K562 (cell line): ENCODE results near the gene ANXA4. TPM values are rescaled to one million over a fixed set of nuclear protein-coding genes. Genes with fewer than 3 reads are reported as not detected.

Source experiments
- ATF1 ChIP-seq, 2 experiments: fragments of 450-650 bp in 1 of 2; IDR thresholded peaks; 2 replicates each; pipeline ENCODE4 v1.6.1; 2016; ENCODE audit warnings: missing compliant biosample characterization in 1 of 2, missing genetic modification characterization in 1 of 2
- FIP1L1 ChIP-seq: fragments of 200-400 bp; formaldehyde crosslinking; IDR thresholded peaks from 2 replicates; pipeline ENCODE4 v1.6.1; 2018; ENCODE audit warnings: mild to moderate bottlenecking, low read depth, low read length; ENCODE audit not compliant: poor library complexity, severe bottlenecking
- FOXA3 ChIP-seq, 2 experiments: fragments of 450-650 bp in 1 of 2; sonication (generic) in 1 of 2; formaldehyde crosslinking; IDR thresholded peaks in 1 of 2; conservative IDR thresholded peaks in 1 of 2; 2 replicates each; pipeline versions ENCODE4 v1.4.0 to v1.8.0; 2020 to 2022; ENCODE audit warnings: mild to moderate bottlenecking in 2 of 2, missing genetic modification reagents in 1 of 2
- GABPB1 ChIP-seq: sonication (generic); formaldehyde crosslinking; IDR thresholded peaks from 2 replicates; pipeline ENCODE4 v1.8.0; 2022; ENCODE audit warnings: mild to moderate bottlenecking, missing genetic modification reagents
- MCM2 ChIP-seq: fragments of 450-650 bp; IDR thresholded peaks from 2 replicates; pipeline ENCODE4 v1.6.1; 2017; ENCODE audit warnings: low read depth, mild to moderate bottlenecking
- NR3C1 ChIP-seq: sonication (generic); formaldehyde crosslinking; IDR thresholded peaks from 2 replicates; pipeline ENCODE4 v1.8.1; 2022; ENCODE audit warnings: missing genetic modification reagents
- PYGO2 ChIP-seq: fragments of 450-650 bp; IDR thresholded peaks from 2 replicates; pipeline ENCODE4 v1.6.1; 2016; ENCODE audit warnings: mild to moderate bottlenecking, missing genetic modification characterization, moderate library complexity, missing compliant biosample characterization
- RB1 ChIP-seq: fragments of 450-650 bp; IDR thresholded peaks from 2 replicates; pipeline ENCODE4 v1.6.1; 2017; ENCODE audit warnings: low read depth, mild to moderate bottlenecking
- SIX5 ChIP-seq, 2 experiments: IDR thresholded peaks; 2 replicates each; pipeline ENCODE4 v1.6.1; 2011; ENCODE audit warnings: low read length in 2 of 2, borderline replicate concordance in 1 of 2, low read depth in 1 of 2, mild to moderate bottlenecking in 1 of 2, moderate library complexity in 1 of 2; ENCODE audit not compliant: insufficient read depth in 1 of 2
- TAL1 ChIP-seq: fragments of 450-650 bp; IDR thresholded peaks from 2 replicates; pipeline ENCODE4 v1.6.1; 2016; ENCODE audit warnings: mild to moderate bottlenecking
- ZBTB7A ChIP-seq: IDR thresholded peaks from 2 replicates; pipeline ENCODE4 v1.6.1; 2011; ENCODE audit warnings: low read depth, mild to moderate bottlenecking, low read length, moderate library complexity, borderline replicate concordance; ENCODE audit not compliant: control insufficient read depth
- ZNF507 ChIP-seq: conservative IDR thresholded peaks from 2 replicates; pipeline ENCODE4 v1.6.1; 2017; ENCODE audit warnings: missing genetic modification characterization, missing compliant biosample characterization
- polyA plus RNA-seq, 8 experiments: library from polyadenylated mRNA; depleted of rRNA in 4 of 8; stranded (reverse) in 5 of 8; unstranded in 3 of 8; fragments of >200 nt; fragmentation: Nextera tagmentation in 2 of 8; fragmentation: Illumina TruSeq in 1 of 8; extraction: Ambion mirVana in 2 of 8; extraction: Trizol in 1 of 8; gene quantifications; 2 replicates each; pipeline versions ENCODE4 v1.2.1 to v1.2.3, GENCODE V29; 2011 to 2014; ENCODE audit warnings: inconsistent platforms in 1 of 8, missing spikeins in 1 of 8
- total RNA-seq, 7 experiments: library from RNA; depleted of rRNA in 6 of 7; stranded (reverse); fragments of >200 nt in 6 of 7; fragmentation: Illumina TruSeq in 2 of 7; extraction: Trizol in 2 of 7; gene quantifications; 2 replicates each; pipeline versions ENCODE4 v1.2.1 to v1.2.3, GENCODE V29; 2011 to 2021; ENCODE audit warnings: low replicate concordance in 1 of 7
- TF ChIP-seq, protein P1 (sequence below), 2 experiments: IDR thresholded peaks; 2 replicates each; pipeline ENCODE4 v1.6.1; 2012; ENCODE audit warnings: improper control_type of control experiment in 2 of 2, low read depth in 2 of 2, low read length in 2 of 2, borderline replicate concordance in 1 of 2
- TF ChIP-seq, protein P2 (sequence below), 3 experiments: fragments of 200-800 bp in 1 of 3; sonication (Bioruptor generic) in 1 of 3; sonication (generic) in 1 of 3; formaldehyde crosslinking in 1 of 3; IDR thresholded peaks; 2 replicates each; pipeline versions ENCODE4 v1.6.1 to v1.8.0; 2016 to 2022; ENCODE audit warnings: mild to moderate bottlenecking in 2 of 3, missing compliant biosample characterization in 2 of 3, missing genetic modification characterization in 2 of 3, missing genetic modification reagents in 1 of 3
- TF ChIP-seq, protein P3 (sequence below): fragments of 150-350 bp; conservative IDR thresholded peaks from 2 replicates; pipeline ENCODE4 v1.6.1; 2014; ENCODE audit warnings: low read length
- TF ChIP-seq, protein P4 (sequence below): sonication (generic); formaldehyde crosslinking; IDR thresholded peaks from 2 replicates; pipeline ENCODE4 v1.8.1; 2022; ENCODE audit warnings: missing genetic modification reagents
- TF ChIP-seq, protein P5 (sequence below), 2 experiments: fragments of 450-650 bp; IDR thresholded peaks; 2 replicates each; pipeline ENCODE4 v1.6.1; 2016

ANXA4 gene
- total and polyA plus RNA-seq, 9 of the 15 experiments (the other 6 are each of a cell fraction or from before 2014, with no cell fraction given): 3.4 to 13.6 (median 11.6) TPM

DNA sequence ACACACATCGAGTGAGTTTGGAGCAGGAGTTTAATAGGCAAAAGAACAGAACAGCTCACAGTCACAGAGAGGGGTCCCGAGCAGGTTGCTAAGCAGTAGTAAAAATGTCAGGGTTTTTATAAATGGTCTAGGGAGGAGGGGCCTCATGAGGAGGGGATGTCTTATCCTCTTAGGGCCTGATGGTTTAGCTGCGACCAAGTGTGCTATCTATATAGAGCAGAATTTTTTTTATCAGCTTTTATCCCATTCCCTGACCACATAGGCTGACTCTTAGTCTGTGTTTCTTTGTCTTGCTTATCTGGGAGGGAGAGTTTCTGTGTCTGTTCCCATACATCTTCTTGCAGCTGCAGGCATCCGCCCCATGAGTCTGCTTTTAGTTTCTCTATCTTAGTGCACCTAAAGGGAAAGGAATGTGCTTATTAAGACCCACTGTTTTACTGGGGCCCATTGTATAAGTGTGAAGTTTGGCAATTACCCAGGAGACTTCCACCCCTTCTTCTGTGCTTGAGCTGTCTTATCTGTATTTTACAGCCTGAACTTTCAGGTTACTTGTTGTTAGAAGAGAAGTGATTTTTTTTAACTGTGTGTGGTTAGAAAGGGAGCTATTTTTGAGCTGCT, 57.1 kb downstream of the ANXA4 start (continued):
- TF ChIP-seq, protein P1, sequence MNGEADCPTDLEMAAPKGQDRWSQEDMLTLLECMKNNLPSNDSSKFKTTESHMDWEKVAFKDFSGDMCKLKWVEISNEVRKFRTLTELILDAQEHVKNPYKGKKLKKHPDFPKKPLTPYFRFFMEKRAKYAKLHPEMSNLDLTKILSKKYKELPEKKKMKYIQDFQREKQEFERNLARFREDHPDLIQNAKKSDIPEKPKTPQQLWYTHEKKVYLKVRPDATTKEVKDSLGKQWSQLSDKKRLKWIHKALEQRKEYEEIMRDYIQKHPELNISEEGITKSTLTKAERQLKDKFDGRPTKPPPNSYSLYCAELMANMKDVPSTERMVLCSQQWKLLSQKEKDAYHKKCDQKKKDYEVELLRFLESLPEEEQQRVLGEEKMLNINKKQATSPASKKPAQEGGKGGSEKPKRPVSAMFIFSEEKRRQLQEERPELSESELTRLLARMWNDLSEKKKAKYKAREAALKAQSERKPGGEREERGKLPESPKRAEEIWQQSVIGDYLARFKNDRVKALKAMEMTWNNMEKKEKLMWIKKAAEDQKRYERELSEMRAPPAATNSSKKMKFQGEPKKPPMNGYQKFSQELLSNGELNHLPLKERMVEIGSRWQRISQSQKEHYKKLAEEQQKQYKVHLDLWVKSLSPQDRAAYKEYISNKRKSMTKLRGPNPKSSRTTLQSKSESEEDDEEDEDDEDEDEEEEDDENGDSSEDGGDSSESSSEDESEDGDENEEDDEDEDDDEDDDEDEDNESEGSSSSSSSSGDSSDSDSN (IDR thresholded peaks at IDR 0.05; ENCODE audit: borderline replicate concordance in 1 of 2, low read depth in 2 of 2, low read length in 2 of 2): no peak
- TF ChIP-seq, protein P2, sequence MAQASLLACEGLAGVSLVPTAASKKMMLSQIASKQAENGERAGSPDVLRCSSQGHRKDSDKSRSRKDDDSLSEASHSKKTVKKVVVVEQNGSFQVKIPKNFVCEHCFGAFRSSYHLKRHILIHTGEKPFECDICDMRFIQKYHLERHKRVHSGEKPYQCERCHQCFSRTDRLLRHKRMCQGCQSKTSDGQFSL (CRISPR knock-in tag; IDR thresholded peaks at IDR 0.05): no peak
- TF ChIP-seq, protein P2 (tag; IDR thresholded peaks at IDR 0.05): no peak
- no peak for TF ChIP-seq SIX5 (IDR thresholded peaks at IDR 0.05; ENCODE audit: borderline replicate concordance in 1 of 2, insufficient read depth in 1 of 2, low read depth in 1 of 2, low read length in 2 of 2)
- TF ChIP-seq, protein P3, sequence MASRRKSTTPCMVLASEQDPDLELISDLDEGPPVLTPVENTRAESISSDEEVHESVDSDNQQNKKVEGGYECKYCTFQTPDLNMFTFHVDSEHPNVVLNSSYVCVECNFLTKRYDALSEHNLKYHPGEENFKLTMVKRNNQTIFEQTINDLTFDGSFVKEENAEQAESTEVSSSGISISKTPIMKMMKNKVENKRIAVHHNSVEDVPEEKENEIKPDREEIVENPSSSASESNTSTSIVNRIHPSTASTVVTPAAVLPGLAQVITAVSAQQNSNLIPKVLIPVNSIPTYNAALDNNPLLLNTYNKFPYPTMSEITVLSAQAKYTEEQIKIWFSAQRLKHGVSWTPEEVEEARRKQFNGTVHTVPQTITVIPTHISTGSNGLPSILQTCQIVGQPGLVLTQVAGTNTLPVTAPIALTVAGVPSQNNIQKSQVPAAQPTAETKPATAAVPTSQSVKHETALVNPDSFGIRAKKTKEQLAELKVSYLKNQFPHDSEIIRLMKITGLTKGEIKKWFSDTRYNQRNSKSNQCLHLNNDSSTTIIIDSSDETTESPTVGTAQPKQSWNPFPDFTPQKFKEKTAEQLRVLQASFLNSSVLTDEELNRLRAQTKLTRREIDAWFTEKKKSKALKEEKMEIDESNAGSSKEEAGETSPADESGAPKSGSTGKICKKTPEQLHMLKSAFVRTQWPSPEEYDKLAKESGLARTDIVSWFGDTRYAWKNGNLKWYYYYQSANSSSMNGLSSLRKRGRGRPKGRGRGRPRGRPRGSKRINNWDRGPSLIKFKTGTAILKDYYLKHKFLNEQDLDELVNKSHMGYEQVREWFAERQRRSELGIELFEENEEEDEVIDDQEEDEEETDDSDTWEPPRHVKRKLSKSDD: no peak
- no peak for TF ChIP-seq ZNF507 (tag)
- no peak for TF ChIP-seq FIP1L1
- TF ChIP-seq GABPB1 (CRISPR knock-in tag): peak; percentile 21; the same call in 1 of the 2 replicates
- peak in 1 of 2 experiments; percentile 74; a peak in 2 of 4 replicates for TF ChIP-seq FOXA3 (CRISPR knock-in tag; conservative IDR thresholded peaks at IDR 0.05 in 1 of 2, IDR thresholded peaks at IDR 0.05 in 1 of 2)
- peak; percentile 41; the same call in 1 of the 2 replicates for TF ChIP-seq ZBTB7A
- no peak for TF ChIP-seq ATF1 (CRISPR knock-in tag; IDR thresholded peaks at IDR 0.05)
- peak; percentile 81 for TF ChIP-seq ATF1 (tag; IDR thresholded peaks at IDR 0.05)
- TF ChIP-seq MCM2: no peak
- TF ChIP-seq, protein P4, sequence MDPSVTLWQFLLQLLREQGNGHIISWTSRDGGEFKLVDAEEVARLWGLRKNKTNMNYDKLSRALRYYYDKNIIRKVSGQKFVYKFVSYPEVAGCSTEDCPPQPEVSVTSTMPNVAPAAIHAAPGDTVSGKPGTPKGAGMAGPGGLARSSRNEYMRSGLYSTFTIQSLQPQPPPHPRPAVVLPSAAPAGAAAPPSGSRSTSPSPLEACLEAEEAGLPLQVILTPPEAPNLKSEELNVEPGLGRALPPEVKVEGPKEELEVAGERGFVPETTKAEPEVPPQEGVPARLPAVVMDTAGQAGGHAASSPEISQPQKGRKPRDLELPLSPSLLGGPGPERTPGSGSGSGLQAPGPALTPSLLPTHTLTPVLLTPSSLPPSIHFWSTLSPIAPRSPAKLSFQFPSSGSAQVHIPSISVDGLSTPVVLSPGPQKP: no peak
- TF ChIP-seq PYGO2: peak; percentile 87
- TF ChIP-seq TAL1: peak; percentile 100
- TF ChIP-seq, protein P5, sequence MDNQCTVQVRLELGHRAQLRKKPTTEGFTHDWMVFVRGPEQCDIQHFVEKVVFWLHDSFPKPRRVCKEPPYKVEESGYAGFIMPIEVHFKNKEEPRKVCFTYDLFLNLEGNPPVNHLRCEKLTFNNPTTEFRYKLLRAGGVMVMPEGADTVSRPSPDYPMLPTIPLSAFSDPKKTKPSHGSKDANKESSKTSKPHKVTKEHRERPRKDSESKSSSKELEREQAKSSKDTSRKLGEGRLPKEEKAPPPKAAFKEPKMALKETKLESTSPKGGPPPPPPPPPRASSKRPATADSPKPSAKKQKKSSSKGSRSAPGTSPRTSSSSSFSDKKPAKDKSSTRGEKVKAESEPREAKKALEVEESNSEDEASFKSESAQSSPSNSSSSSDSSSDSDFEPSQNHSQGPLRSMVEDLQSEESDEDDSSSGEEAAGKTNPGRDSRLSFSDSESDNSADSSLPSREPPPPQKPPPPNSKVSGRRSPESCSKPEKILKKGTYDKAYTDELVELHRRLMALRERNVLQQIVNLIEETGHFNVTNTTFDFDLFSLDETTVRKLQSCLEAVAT (IDR thresholded peaks at IDR 0.05): peak in 1 of 2 experiments; percentile 97; a peak in 2 of 4 replicates
- no peak for TF ChIP-seq RB1
- no peak for TF ChIP-seq NR3C1
